H1 (cell line): ENCODE data around the gene RFT1. TPM values are rescaled to one million over a fixed set of nuclear protein-coding genes. Genes with fewer than 3 reads are reported as not detected.

Experiments used
- CTCF ChIA-PET: fragments of 300-600 bp; sonication (Branson Sonifier 250); formaldehyde crosslinking; loops from one replicate; lab custom pipeline; 2021; ENCODE audit not compliant: partially characterized antibody; lab: Charles Lee
- POLR2A ChIA-PET: fragments of 300-600 bp; sonication (Branson Sonifier 250); formaldehyde crosslinking; loops from one replicate; lab custom pipeline; 2021; ENCODE audit warnings: inconsistent platforms; ENCODE audit not compliant: partially characterized antibody; lab: Charles Lee
- DNase-seq, 2 experiments: peaks; one replicate each; pipeline versions ENCODE4 v3.0.0 to v3.0.0-alpha.2; 2010 to 2022; ENCODE audit warnings: low spot score in 2 of 2, low read depth in 1 of 2, mixed read lengths in 1 of 2
- FAIRE-seq: peaks from 2 replicates; lab custom pipeline; 2011; peaks lifted over from hg19 to GRCh38; lab: Jason Lieb, UNC
- H2AFZ ChIP-seq: 2 replicates; pipeline ENCODE4 v1.8.1; 2012; ENCODE audit warnings: low read length, inconsistent platforms
- H2AK5ac ChIP-seq: 2 replicates; pipeline ENCODE4 v1.6.1; 2013; ENCODE audit warnings: low read depth, low read length
- H2BK120ac ChIP-seq: replicated peaks from 2 replicates; pipeline ENCODE3; 2013; ENCODE audit warnings: low read depth, low read length, inconsistent platforms
- H2BK12ac ChIP-seq: 2 replicates; pipeline ENCODE4 v1.6.1; 2013; ENCODE audit warnings: low read depth, low read length
- H2BK15ac ChIP-seq: 2 replicates; pipeline ENCODE4 v1.6.1; 2013; ENCODE audit warnings: low read length
- H2BK20ac ChIP-seq: 2 replicates; pipeline ENCODE4 v1.6.1; 2013; ENCODE audit warnings: low read length
- H2BK5ac ChIP-seq: 2 replicates; pipeline ENCODE4 v1.6.1; 2013; ENCODE audit warnings: low read depth, low read length
- H3K14ac ChIP-seq: 2 replicates; pipeline ENCODE4 v1.6.1; 2013; ENCODE audit warnings: inconsistent platforms; ENCODE audit not compliant: insufficient read length
- H3K18ac ChIP-seq: 2 replicates; pipeline ENCODE4 v1.6.1; 2013; ENCODE audit warnings: low read length; ENCODE audit errors: extremely low read depth
- H3K23ac ChIP-seq: 2 replicates; pipeline ENCODE4 v1.6.1; 2013; ENCODE audit warnings: inconsistent platforms; ENCODE audit not compliant: insufficient read length
- H3K23me2 ChIP-seq: 2 replicates; pipeline ENCODE4 v1.6.1; 2013; ENCODE audit warnings: low read depth, low read length
- H3K27ac ChIP-seq: 2 replicates; pipeline ENCODE4 v1.6.1; 2011; ENCODE audit warnings: low read depth, low read length, inconsistent platforms
- H3K27me3 ChIP-seq, 4 experiments: replicated peaks in 1 of 4; 1 replicate in 1 of 4; 2 replicates in 3 of 4; pipeline versions ENCODE4 v1.6.1 to v1.8.1; 2011 to 2013; ENCODE audit warnings: low read length in 3 of 4, mild to moderate bottlenecking in 3 of 4, inconsistent platforms in 2 of 4, mixed read lengths in 2 of 4, moderate library complexity in 1 of 4; ENCODE audit not compliant: control insufficient read depth in 3 of 4, insufficient read depth in 3 of 4; ENCODE audit errors: extremely low read depth in 1 of 4
- H3K36me3 ChIP-seq, 4 experiments: 2 replicates each; pipeline versions ENCODE4 v1.6.1 to v1.8.1; 2011 to 2013; ENCODE audit warnings: mild to moderate bottlenecking in 4 of 4, low read length in 3 of 4, moderate library complexity in 2 of 4, control low read depth in 1 of 4, inconsistent platforms in 1 of 4; ENCODE audit not compliant: insufficient read depth in 4 of 4, control insufficient read depth in 2 of 4
- H3K4ac ChIP-seq: replicated peaks from 2 replicates; pipeline ENCODE3; 2013; ENCODE audit warnings: low read length, low read depth, mixed read lengths, inconsistent platforms; ENCODE audit not compliant: insufficient read length
- H3K4me1 ChIP-seq, 4 experiments: replicated peaks in 1 of 4; 1 replicate in 1 of 4; 2 replicates in 3 of 4; pipeline versions ENCODE4 v1.6.1 to v1.8.1; 2011 to 2013; ENCODE audit warnings: low read length in 3 of 4, inconsistent platforms in 2 of 4, mixed read lengths in 1 of 4; ENCODE audit not compliant: insufficient read depth in 4 of 4, control insufficient read depth in 3 of 4
- H3K4me2 ChIP-seq, 2 experiments: 2 replicates each; pipeline versions ENCODE4 v1.6.1 to v1.8.1; 2011 to 2013; ENCODE audit warnings: low read depth in 2 of 2, low read length in 2 of 2, control low read depth in 1 of 2, inconsistent platforms in 1 of 2, mild to moderate bottlenecking in 1 of 2; ENCODE audit not compliant: insufficient read depth in 1 of 2
- H3K4me3 ChIP-seq, 4 experiments: fragments of 200-600, 300-600 bp in 1 of 4; sonication (generic), shearing (Covaris generic), sonication (Bioruptor Twin) in 1 of 4; 2 replicates each; pipeline versions ENCODE4 v1.5.1 to v1.8.1; 2011 to 2016; ENCODE audit warnings: low read length in 4 of 4, low read depth in 3 of 4, control low read depth in 2 of 4, inconsistent platforms in 2 of 4, mild to moderate bottlenecking in 2 of 4, mixed read lengths in 1 of 4, moderate library complexity in 1 of 4; ENCODE audit not compliant: insufficient read depth in 2 of 4; ENCODE audit errors: extremely low read depth in 1 of 4
- H3K56ac ChIP-seq: replicated peaks from 2 replicates; pipeline ENCODE3; 2013; ENCODE audit warnings: low read depth, mild to moderate bottlenecking, mixed read lengths, low read length, inconsistent platforms; ENCODE audit not compliant: insufficient read length
- H3K79me1 ChIP-seq: 2 replicates; pipeline ENCODE4 v1.6.1; 2013; ENCODE audit warnings: low read depth, low read length, control low read depth
- H3K79me2 ChIP-seq, 2 experiments: 2 replicates each; pipeline versions ENCODE4 v1.6.1 to v1.8.1; 2012 to 2013; ENCODE audit warnings: low read length in 2 of 2, mild to moderate bottlenecking in 2 of 2, inconsistent platforms in 1 of 2; ENCODE audit not compliant: insufficient read depth in 2 of 2, control insufficient read depth in 1 of 2
- H3K9ac ChIP-seq, 4 experiments: replicated peaks in 1 of 4; 1 replicate in 1 of 4; 2 replicates in 3 of 4; pipeline versions ENCODE4 v1.6.1 to v1.8.1; 2011 to 2013; ENCODE audit warnings: low read depth in 3 of 4, low read length in 3 of 4, control low read depth in 2 of 4, mild to moderate bottlenecking in 2 of 4, moderate library complexity in 2 of 4, inconsistent platforms in 1 of 4; ENCODE audit errors: extremely low read depth in 1 of 4
- H3K9me3 ChIP-seq, 2 experiments: 2 replicates each; pipeline versions ENCODE4 v1.6.1 to v1.8.1; 2012 to 2013; ENCODE audit warnings: mild to moderate bottlenecking in 2 of 2, moderate library complexity in 2 of 2, control low read depth in 1 of 2, inconsistent platforms in 1 of 2, low read depth in 1 of 2, low read length in 1 of 2, mixed read lengths in 1 of 2; ENCODE audit not compliant: insufficient read depth in 2 of 2
- H4K20me1 ChIP-seq, 2 experiments: replicated peaks in 1 of 2; 2 replicates each; pipeline versions ENCODE3 to v1.8.1; 2011 to 2013; ENCODE audit warnings: inconsistent platforms in 2 of 2, low read length in 2 of 2, mild to moderate bottlenecking in 1 of 2; ENCODE audit not compliant: insufficient read depth in 2 of 2, control insufficient read depth in 1 of 2
- H4K5ac ChIP-seq: 2 replicates; pipeline ENCODE4 v1.6.1; 2013; ENCODE audit warnings: low read length, low read depth, mixed read lengths, inconsistent platforms; ENCODE audit not compliant: insufficient read length
- H4K8ac ChIP-seq: 2 replicates; pipeline ENCODE4 v1.8.0; 2013; ENCODE audit warnings: mild to moderate bottlenecking, moderate library complexity, low read length, inconsistent platforms; ENCODE audit not compliant: insufficient read depth; ENCODE audit errors: extremely low read depth
- H4K91ac ChIP-seq: replicated peaks from 2 replicates; pipeline ENCODE3; 2013; ENCODE audit warnings: low read length, mixed read lengths, inconsistent platforms; ENCODE audit not compliant: insufficient read length
- E2F6 ChIP-seq: IDR thresholded peaks from 2 replicates; pipeline ENCODE4 v1.6.1; 2012; ENCODE audit warnings: inconsistent platforms
- EZH2 ChIP-seq: fragments of 200-600 bp; sonication (generic); IDR thresholded peaks from 2 replicates; pipeline ENCODE4 v1.7.1; 2012; ENCODE audit warnings: low read depth, mild to moderate bottlenecking, moderate library complexity, low read length, inconsistent platforms; ENCODE audit not compliant: severe bottlenecking
- whole genome bisulfite sequencing, 2 experiments: shearing (Covaris generic) in 1 of 2; methylation state at CpG; one replicate each; pipeline versions ENCODE4 v1.1.6 to v1.1.7; 2013 to 2015; ENCODE audit warnings: low lambda C conversion rate in 2 of 2, mixed read lengths in 2 of 2, inconsistent platforms in 1 of 2, low coverage in 1 of 2, missing lambda C conversion rate in 1 of 2; ENCODE audit not compliant: insufficient replicate concordance in 2 of 2, insufficient coverage in 1 of 2, insufficient read length in 1 of 2; ENCODE audit errors: extremely low coverage in 1 of 2, missing lambda C conversion rate in 1 of 2; 5-methylcytosine and 5-hydroxymethylcytosine counted together
- polyA plus RNA-seq, 7 experiments: library from polyadenylated mRNA; depleted of rRNA in 3 of 7; stranded (reverse) in 5 of 7; unstranded in 2 of 7; fragments of >200 nt in 5 of 7; fragments of 200-250 nt in 2 of 7; gene quantifications; 1 replicate in 5 of 7; 2 replicates in 1 of 7; 4 replicates in 1 of 7; pipeline versions ENCODE4 v1.2.1 to v1.2.3, GENCODE V29; 2011 to 2013; ENCODE audit warnings: missing spikeins in 2 of 7, mixed read lengths in 2 of 7
- total RNA-seq: library from RNA; stranded (reverse); fragmentation: NEBNext Ultra II Directional; extraction: Animal tissue kit (Norgen Biotek cat#: 25700); gene quantifications from 2 replicates; pipeline ENCODE4 v1.2.1, GENCODE V29; 2021

RFT1 gene
- total and polyA plus RNA-seq, 2 of the 8 experiments (the other 6 are each of a cell fraction or from before 2014, with no cell fraction given), result 27.7 to 42.4 TPM

- no peak overlapping the region for H2BK15ac ChIP-seq
- DNase-seq (peak in 1 of 2 experiments; percentile 27), FAIRE-seq (no peak)
- no peak overlapping the region for H2AFZ ChIP-seq
- H2AK5ac ChIP-seq, result no peak overlapping the region
- no peak overlapping the region for H3K4me3 ChIP-seq
- no peak overlapping the region for H3K9ac ChIP-seq
- 80% methylated on average over 2 of the region's 2 CpGs; no CpG with 5 or more reads in 1 of the 2 experiments for WGBS, 2 experiments
- no peak overlapping the region for H2BK5ac ChIP-seq
- H3K18ac ChIP-seq, result no peak overlapping the region
- no peaks in the 10 kb centered on the region for H3K79me1 ChIP-seq
- peaks cover 0 to 12% (median 5%) of the 10 kb centered on the region in 4 experiments; a peak in 4 of 7 replicates for H3K27me3 ChIP-seq
- TF ChIP-seq E2F6 (peak; percentile 44; the same call in 1 of the 2 replicates), EZH2 (no peak)
- no peaks in the 10 kb centered on the region for H3K23me2 ChIP-seq
- no peak overlapping the region for H3K14ac ChIP-seq
- no peak overlapping the region for H4K5ac ChIP-seq
- H3K36me3 ChIP-seq, result no peaks in the 10 kb centered on the region
- no peaks in the 10 kb centered on the region for H3K79me2 ChIP-seq
- H3K23ac ChIP-seq, result peak overlapping the region; percentile 21
- H3K56ac ChIP-seq, result no peak overlapping the region
- no peak overlapping the region for H3K4ac ChIP-seq
- H4K20me1 ChIP-seq, result no peaks in the 10 kb centered on the region
- H3K4me2 ChIP-seq, result no peak overlapping the region
- no peaks in the 10 kb centered on the region for H3K4me1 ChIP-seq
- ChIA-PET CTCF (interaction anchor here (1.4 kb wide), 2 partner anchors 201 to 231 kb away, joined by 3 to 4 read pairs; no protein-coding TSS in a partner anchor), POLR2A (no interaction called here)
- no peak overlapping the region for H2BK12ac ChIP-seq
- no peak overlapping the region for H2BK20ac ChIP-seq
- H4K91ac ChIP-seq, result no peak overlapping the region
- no peaks in the 10 kb centered on the region for H3K9me3 ChIP-seq
- H4K8ac ChIP-seq, result no peak overlapping the region
- H2BK120ac ChIP-seq, result no peak overlapping the region
- no peak overlapping the region for H3K27ac ChIP-seq
These were observed 78.3 kb downstream of the RFT1 start for GRCh38 chr3:53051929-53052328.
